H1 (cell line): ENCODE measurements around the gene NAV2. TPM values are rescaled to one million over a fixed set of nuclear protein-coding genes. Genes with fewer than 3 reads are reported as not detected.

ENCODE experiments used
- CTCF ChIA-PET: fragments of 300-600 bp; sonication (Branson Sonifier 250); formaldehyde crosslinking; loops from one replicate; lab custom pipeline; 2021; ENCODE audit not compliant: partially characterized antibody; lab: Charles Lee
- POLR2A ChIA-PET: fragments of 300-600 bp; sonication (Branson Sonifier 250); formaldehyde crosslinking; loops from one replicate; lab custom pipeline; 2021; ENCODE audit warnings: inconsistent platforms; ENCODE audit not compliant: partially characterized antibody; lab: Charles Lee
- DNase-seq, 2 experiments: peaks; one replicate each; pipeline versions ENCODE4 v3.0.0 to v3.0.0-alpha.2; 2010 to 2022; ENCODE audit warnings: low spot score in 2 of 2, low read depth in 1 of 2, mixed read lengths in 1 of 2
- FAIRE-seq: peaks from 2 replicates; lab custom pipeline; 2011; peaks lifted over from hg19 to GRCh38; lab: Jason Lieb, UNC
- H2AFZ ChIP-seq: 2 replicates; pipeline ENCODE4 v1.8.1; 2012; ENCODE audit warnings: low read length, inconsistent platforms
- H2AK5ac ChIP-seq: 2 replicates; pipeline ENCODE4 v1.6.1; 2013; ENCODE audit warnings: low read depth, low read length
- H2BK120ac ChIP-seq: replicated peaks from 2 replicates; pipeline ENCODE3; 2013; ENCODE audit warnings: low read depth, low read length, inconsistent platforms
- H2BK12ac ChIP-seq: 2 replicates; pipeline ENCODE4 v1.6.1; 2013; ENCODE audit warnings: low read depth, low read length
- H2BK15ac ChIP-seq: 2 replicates; pipeline ENCODE4 v1.6.1; 2013; ENCODE audit warnings: low read length
- H2BK20ac ChIP-seq: 2 replicates; pipeline ENCODE4 v1.6.1; 2013; ENCODE audit warnings: low read length
- H2BK5ac ChIP-seq: 2 replicates; pipeline ENCODE4 v1.6.1; 2013; ENCODE audit warnings: low read depth, low read length
- H3K14ac ChIP-seq: 2 replicates; pipeline ENCODE4 v1.6.1; 2013; ENCODE audit warnings: inconsistent platforms; ENCODE audit not compliant: insufficient read length
- H3K18ac ChIP-seq: 2 replicates; pipeline ENCODE4 v1.6.1; 2013; ENCODE audit warnings: low read length; ENCODE audit errors: extremely low read depth
- H3K23ac ChIP-seq: 2 replicates; pipeline ENCODE4 v1.6.1; 2013; ENCODE audit warnings: inconsistent platforms; ENCODE audit not compliant: insufficient read length
- H3K23me2 ChIP-seq: 2 replicates; pipeline ENCODE4 v1.6.1; 2013; ENCODE audit warnings: low read depth, low read length
- H3K27ac ChIP-seq: 2 replicates; pipeline ENCODE4 v1.6.1; 2011; ENCODE audit warnings: low read depth, low read length, inconsistent platforms
- H3K27me3 ChIP-seq, 4 experiments: replicated peaks in 1 of 4; 1 replicate in 1 of 4; 2 replicates in 3 of 4; pipeline versions ENCODE4 v1.6.1 to v1.8.1; 2011 to 2013; ENCODE audit warnings: low read length in 3 of 4, mild to moderate bottlenecking in 3 of 4, inconsistent platforms in 2 of 4, mixed read lengths in 2 of 4, moderate library complexity in 1 of 4; ENCODE audit not compliant: control insufficient read depth in 3 of 4, insufficient read depth in 3 of 4; ENCODE audit errors: extremely low read depth in 1 of 4
- H3K36me3 ChIP-seq, 4 experiments: 2 replicates each; pipeline versions ENCODE4 v1.6.1 to v1.8.1; 2011 to 2013; ENCODE audit warnings: mild to moderate bottlenecking in 4 of 4, low read length in 3 of 4, moderate library complexity in 2 of 4, control low read depth in 1 of 4, inconsistent platforms in 1 of 4; ENCODE audit not compliant: insufficient read depth in 4 of 4, control insufficient read depth in 2 of 4
- H3K4ac ChIP-seq: replicated peaks from 2 replicates; pipeline ENCODE3; 2013; ENCODE audit warnings: low read length, low read depth, mixed read lengths, inconsistent platforms; ENCODE audit not compliant: insufficient read length
- H3K4me1 ChIP-seq, 4 experiments: replicated peaks in 1 of 4; 1 replicate in 1 of 4; 2 replicates in 3 of 4; pipeline versions ENCODE4 v1.6.1 to v1.8.1; 2011 to 2013; ENCODE audit warnings: low read length in 3 of 4, inconsistent platforms in 2 of 4, mixed read lengths in 1 of 4; ENCODE audit not compliant: insufficient read depth in 4 of 4, control insufficient read depth in 3 of 4
- H3K4me2 ChIP-seq, 2 experiments: 2 replicates each; pipeline versions ENCODE4 v1.6.1 to v1.8.1; 2011 to 2013; ENCODE audit warnings: low read depth in 2 of 2, low read length in 2 of 2, control low read depth in 1 of 2, inconsistent platforms in 1 of 2, mild to moderate bottlenecking in 1 of 2; ENCODE audit not compliant: insufficient read depth in 1 of 2
- H3K4me3 ChIP-seq, 4 experiments: fragments of 200-600, 300-600 bp in 1 of 4; sonication (generic), shearing (Covaris generic), sonication (Bioruptor Twin) in 1 of 4; 2 replicates each; pipeline versions ENCODE4 v1.5.1 to v1.8.1; 2011 to 2016; ENCODE audit warnings: low read length in 4 of 4, low read depth in 3 of 4, control low read depth in 2 of 4, inconsistent platforms in 2 of 4, mild to moderate bottlenecking in 2 of 4, mixed read lengths in 1 of 4, moderate library complexity in 1 of 4; ENCODE audit not compliant: insufficient read depth in 2 of 4; ENCODE audit errors: extremely low read depth in 1 of 4
- H3K56ac ChIP-seq: replicated peaks from 2 replicates; pipeline ENCODE3; 2013; ENCODE audit warnings: low read depth, mild to moderate bottlenecking, mixed read lengths, low read length, inconsistent platforms; ENCODE audit not compliant: insufficient read length
- H3K79me1 ChIP-seq: 2 replicates; pipeline ENCODE4 v1.6.1; 2013; ENCODE audit warnings: low read depth, low read length, control low read depth
- H3K79me2 ChIP-seq, 2 experiments: 2 replicates each; pipeline versions ENCODE4 v1.6.1 to v1.8.1; 2012 to 2013; ENCODE audit warnings: low read length in 2 of 2, mild to moderate bottlenecking in 2 of 2, inconsistent platforms in 1 of 2; ENCODE audit not compliant: insufficient read depth in 2 of 2, control insufficient read depth in 1 of 2
- H3K9ac ChIP-seq, 4 experiments: replicated peaks in 1 of 4; 1 replicate in 1 of 4; 2 replicates in 3 of 4; pipeline versions ENCODE4 v1.6.1 to v1.8.1; 2011 to 2013; ENCODE audit warnings: low read depth in 3 of 4, low read length in 3 of 4, control low read depth in 2 of 4, mild to moderate bottlenecking in 2 of 4, moderate library complexity in 2 of 4, inconsistent platforms in 1 of 4; ENCODE audit errors: extremely low read depth in 1 of 4
- H3K9me3 ChIP-seq, 2 experiments: 2 replicates each; pipeline versions ENCODE4 v1.6.1 to v1.8.1; 2012 to 2013; ENCODE audit warnings: mild to moderate bottlenecking in 2 of 2, moderate library complexity in 2 of 2, control low read depth in 1 of 2, inconsistent platforms in 1 of 2, low read depth in 1 of 2, low read length in 1 of 2, mixed read lengths in 1 of 2; ENCODE audit not compliant: insufficient read depth in 2 of 2
- H4K20me1 ChIP-seq, 2 experiments: replicated peaks in 1 of 2; 2 replicates each; pipeline versions ENCODE3 to v1.8.1; 2011 to 2013; ENCODE audit warnings: inconsistent platforms in 2 of 2, low read length in 2 of 2, mild to moderate bottlenecking in 1 of 2; ENCODE audit not compliant: insufficient read depth in 2 of 2, control insufficient read depth in 1 of 2
- H4K5ac ChIP-seq: 2 replicates; pipeline ENCODE4 v1.6.1; 2013; ENCODE audit warnings: low read length, low read depth, mixed read lengths, inconsistent platforms; ENCODE audit not compliant: insufficient read length
- H4K8ac ChIP-seq: 2 replicates; pipeline ENCODE4 v1.8.0; 2013; ENCODE audit warnings: mild to moderate bottlenecking, moderate library complexity, low read length, inconsistent platforms; ENCODE audit not compliant: insufficient read depth; ENCODE audit errors: extremely low read depth
- H4K91ac ChIP-seq: replicated peaks from 2 replicates; pipeline ENCODE3; 2013; ENCODE audit warnings: low read length, mixed read lengths, inconsistent platforms; ENCODE audit not compliant: insufficient read length
- CBX5 ChIP-seq: fragments of 300-800, 300-1000 bp; sonication (generic); IDR thresholded peaks from 2 replicates; pipeline ENCODE4 v1.7.1; 2016; ENCODE audit warnings: antibody characterized with exemption, low read length, low read depth
- CHD1 ChIP-seq: IDR thresholded peaks from 2 replicates; pipeline ENCODE4 v1.6.1; 2012; ENCODE audit warnings: low read depth, low read length, improper control_type of control experiment
- EGR1 ChIP-seq: IDR thresholded peaks from 2 replicates; pipeline ENCODE4 v1.6.1; 2011; ENCODE audit warnings: low read depth, low read length, borderline replicate concordance
- EZH2 ChIP-seq: fragments of 200-600 bp; sonication (generic); IDR thresholded peaks from 2 replicates; pipeline ENCODE4 v1.7.1; 2012; ENCODE audit warnings: low read depth, mild to moderate bottlenecking, moderate library complexity, low read length, inconsistent platforms; ENCODE audit not compliant: severe bottlenecking
- GABPA ChIP-seq: IDR thresholded peaks from 2 replicates; pipeline ENCODE4 v1.6.1; 2011; ENCODE audit warnings: mild to moderate bottlenecking, low read length, moderate library complexity, borderline replicate concordance; ENCODE audit not compliant: insufficient read depth
- POU5F1 ChIP-seq: IDR thresholded peaks from 2 replicates; pipeline ENCODE4 v1.6.1; 2011; ENCODE audit warnings: low read depth, mild to moderate bottlenecking, low read length, moderate library complexity
- RAD21 ChIP-seq, 2 experiments: IDR thresholded peaks in 1 of 2; conservative IDR thresholded peaks in 1 of 2; 2 replicates each; pipeline ENCODE4 v1.6.1; 2011; ENCODE audit warnings: low read depth in 2 of 2, low read length in 2 of 2, improper control_type of control experiment in 1 of 2, inconsistent platforms in 1 of 2, mild to moderate bottlenecking in 1 of 2, moderate library complexity in 1 of 2
- RXRA ChIP-seq: IDR thresholded peaks from 2 replicates; pipeline ENCODE4 v1.6.1; 2011; ENCODE audit warnings: low read depth, mild to moderate bottlenecking, low read length, moderate library complexity; ENCODE audit not compliant: insufficient read depth
- SP1 ChIP-seq: IDR thresholded peaks from 2 replicates; pipeline ENCODE4 v1.6.1; 2011; ENCODE audit warnings: low read depth, low read length
- TAF7 ChIP-seq: optimal IDR thresholded peaks from 2 replicates; pipeline ENCODE3; 2011; ENCODE audit warnings: low read depth, mild to moderate bottlenecking, inconsistent platforms, low read length, moderate library complexity, borderline replicate concordance
- WGBS, 2 experiments: shearing (Covaris generic) in 1 of 2; methylation state at CpG; one replicate each; pipeline versions ENCODE4 v1.1.6 to v1.1.7; 2013 to 2015; ENCODE audit warnings: low lambda C conversion rate in 2 of 2, mixed read lengths in 2 of 2, inconsistent platforms in 1 of 2, low coverage in 1 of 2, missing lambda C conversion rate in 1 of 2; ENCODE audit not compliant: insufficient replicate concordance in 2 of 2, insufficient coverage in 1 of 2, insufficient read length in 1 of 2; ENCODE audit errors: extremely low coverage in 1 of 2, missing lambda C conversion rate in 1 of 2; 5-methylcytosine and 5-hydroxymethylcytosine counted together
- polyA plus RNA-seq, 7 experiments: library from polyadenylated mRNA; depleted of rRNA in 3 of 7; stranded (reverse) in 5 of 7; unstranded in 2 of 7; fragments of >200 nt in 5 of 7; fragments of 200-250 nt in 2 of 7; gene quantifications; 1 replicate in 5 of 7; 2 replicates in 1 of 7; 4 replicates in 1 of 7; pipeline versions ENCODE4 v1.2.1 to v1.2.3, GENCODE V29; 2011 to 2013; ENCODE audit warnings: missing spikeins in 2 of 7, mixed read lengths in 2 of 7
- total RNA-seq: library from RNA; stranded (reverse); fragmentation: NEBNext Ultra II Directional; extraction: Animal tissue kit (Norgen Biotek cat#: 25700); gene quantifications from 2 replicates; pipeline ENCODE4 v1.2.1, GENCODE V29; 2021

The NAV2 gene
- total and polyA plus RNA-seq, 2 of the 8 experiments (the other 6 are each of a cell fraction or from before 2014, with no cell fraction given): 35.6 to 73.6 TPM

DNA sequence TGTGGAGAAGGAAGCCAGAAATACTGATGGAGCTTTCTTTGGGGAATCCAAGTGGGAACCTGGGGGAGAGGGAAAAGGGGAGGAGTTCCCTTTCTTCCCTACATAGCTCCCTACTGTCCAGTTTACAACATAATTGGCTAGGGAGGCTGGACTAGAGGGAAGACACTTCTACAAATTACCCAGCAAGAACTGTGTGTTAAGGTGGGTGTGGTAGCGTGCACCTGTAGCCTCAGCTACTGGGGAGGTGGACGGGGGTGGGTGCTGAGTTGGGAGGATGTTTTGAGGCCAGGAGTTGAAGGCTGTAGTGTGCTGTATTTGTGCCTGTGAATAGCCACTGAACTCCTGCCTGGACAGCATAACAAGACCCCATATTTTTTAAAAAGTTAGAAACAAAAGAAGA is 74.0 kb downstream of the NAV2 start:
- H3K79me1 ChIP-seq: peaks cover 5% of the 10 kb centered on the region
- H2BK20ac ChIP-seq: no peak overlapping the region
- DNase-seq: no peak
- no peak overlapping the region for H2BK15ac ChIP-seq
- POLR2A ChIA-PET: interaction anchor here (1.7 to 3.8 kb wide), 2 partner anchors 8 to 31 kb away, joined by 7 to 21 read pairs; no protein-coding TSS in a partner anchor
- H3K9me3 ChIP-seq: no peaks in the 10 kb centered on the region
- no peak overlapping the region for H3K4ac ChIP-seq
- no peak overlapping the region for H2BK5ac ChIP-seq
- H4K20me1 ChIP-seq: peaks cover 5 to 11% of the 10 kb centered on the region in 2 experiments
- WGBS, 2 experiments: 96% methylated on average over 2 of the region's 2 CpGs; no CpG with 5 or more reads in 1 of the 2 experiments
- H2AK5ac ChIP-seq: no peak overlapping the region
- TF ChIP-seq RXRA (no peak), SP1 (no peak), RAD21 (IDR thresholded peaks at IDR 0.05 in 1 of 2, conservative IDR thresholded peaks at IDR 0.05 in 1 of 2; ENCODE audit: low read depth in 2 of 2, low read length in 2 of 2) (no peak), TAF7 (no peak), CHD1 (no peak), GABPA (no peak), EZH2 (no peak), POU5F1 (no peak), EGR1 (no peak), CBX5 (no peak)
- H3K23me2 ChIP-seq: no peaks in the 10 kb centered on the region
- no peak overlapping the region for H4K8ac ChIP-seq
- 0 out of 8 replicates have a peak, but pooled peaks cover 0 to 1% (median 0%) of the 10 kb centered on the region in 4 experiments for H3K36me3 ChIP-seq
- peaks cover 3 to 15% (median 12%) of the 10 kb centered on the region in 4 experiments for H3K4me1 ChIP-seq
- no peak overlapping the region for H3K56ac ChIP-seq
- H2AFZ ChIP-seq: no peak overlapping the region
- peaks cover 3 to 96% of the 10 kb centered on the region in 2 experiments; a peak in 3 of 4 replicates for H3K79me2 ChIP-seq
- H3K14ac ChIP-seq: no peak overlapping the region
- CTCF ChIA-PET: interaction anchor here (0.7 to 3.8 kb wide), 8 partner anchors 9 to 116 kb away, joined by 3 to 25 read pairs (median 3); no protein-coding TSS in a partner anchor
- no peak overlapping the region for H4K5ac ChIP-seq
- no peak overlapping the region for H3K23ac ChIP-seq
- no peak for FAIRE-seq
- no peak overlapping the region for H3K27ac ChIP-seq
- H2BK120ac ChIP-seq: no peak overlapping the region
- no peak overlapping the region for H4K91ac ChIP-seq
- no peaks in the 10 kb centered on the region for H3K27me3 ChIP-seq
- no peak overlapping the region for H3K4me3 ChIP-seq
- H3K9ac ChIP-seq: no peak overlapping the region
- no peak overlapping the region for H2BK12ac ChIP-seq
- H3K18ac ChIP-seq: no peak overlapping the region
- no peak overlapping the region for H3K4me2 ChIP-seq
